ENCODE results near the gene ETV7. TPM values are rescaled to one million over a fixed set of nuclear protein-coding genes. Genes with fewer than 3 reads are reported as not detected.

The ETV7 gene
- polyA plus RNA-seq, 3 donors, result 0.10 to 2.2 (median 1.5) TPM

DNA sequence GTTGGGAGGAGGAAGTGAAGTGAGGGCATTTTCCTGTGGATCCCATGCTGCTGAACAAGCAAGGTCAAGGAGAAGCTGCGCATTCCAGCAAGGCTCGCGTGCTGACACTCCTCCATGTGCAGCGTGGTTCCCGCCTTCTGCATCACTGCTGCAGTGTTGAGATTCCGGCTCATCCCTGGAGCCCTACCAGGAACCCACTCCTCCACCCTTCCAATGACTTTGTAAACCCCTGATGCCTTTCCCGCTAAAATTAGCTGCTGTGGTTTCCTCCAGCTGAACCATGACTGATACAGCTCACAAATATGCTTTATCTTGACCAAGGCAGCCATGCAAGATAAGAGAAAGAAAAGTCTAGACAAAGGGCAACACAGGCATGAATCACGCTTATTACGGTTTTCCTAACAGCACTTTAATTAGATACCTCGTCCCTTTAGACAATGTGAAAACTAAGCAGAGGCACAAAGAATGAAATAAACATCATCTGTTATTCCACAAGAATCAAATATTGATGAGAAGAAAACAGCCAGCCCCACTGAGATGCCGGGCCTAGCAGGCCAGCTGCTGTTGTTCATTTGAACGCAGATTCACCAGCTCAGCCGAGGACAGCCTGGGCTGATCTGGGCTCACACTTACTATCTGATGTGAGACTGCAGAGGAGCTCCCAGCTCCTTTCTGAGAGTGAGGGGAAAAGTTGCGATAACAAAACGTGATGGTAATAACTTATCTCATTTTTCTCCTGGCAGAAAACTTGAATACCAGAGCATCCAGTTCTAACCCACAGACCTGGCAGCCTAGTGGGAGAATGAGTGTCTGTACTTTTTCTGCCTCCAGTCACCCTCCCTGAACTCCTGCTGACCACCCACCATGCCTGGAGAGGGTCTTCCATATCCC is 36.5 kb downstream of the ETV7 start:
- intact Hi-C loops (cut with micrococcal nuclease), result no loop called here
- no peak for DNase-seq
- Mint-ChIP-seq H3K27ac (no peak overlapping the region), H3K4me1 (peaks cover 15% of the 10 kb centered on the region), H3K36me3 (peaks cover 0 to 1% of the 10 kb centered on the region in 2 donors), H3K4me3 (no peak overlapping the region), H3K27me3 (ENCODE audit: low read depth in 3 of 3) (peaks cover 2 to 7% (median 4%) of the 10 kb centered on the region in 3 donors), H3K9me3 (peaks cover 0 to 7% (median 0%) of the 10 kb centered on the region in 7 donors)
- H3K4me3 ChIP-seq (replicated peaks in 1 of 3; ENCODE audit: low read depth in 2 of 3, low read length in 3 of 3), result no peak overlapping the region
- TF ChIP-seq, protein P1, sequence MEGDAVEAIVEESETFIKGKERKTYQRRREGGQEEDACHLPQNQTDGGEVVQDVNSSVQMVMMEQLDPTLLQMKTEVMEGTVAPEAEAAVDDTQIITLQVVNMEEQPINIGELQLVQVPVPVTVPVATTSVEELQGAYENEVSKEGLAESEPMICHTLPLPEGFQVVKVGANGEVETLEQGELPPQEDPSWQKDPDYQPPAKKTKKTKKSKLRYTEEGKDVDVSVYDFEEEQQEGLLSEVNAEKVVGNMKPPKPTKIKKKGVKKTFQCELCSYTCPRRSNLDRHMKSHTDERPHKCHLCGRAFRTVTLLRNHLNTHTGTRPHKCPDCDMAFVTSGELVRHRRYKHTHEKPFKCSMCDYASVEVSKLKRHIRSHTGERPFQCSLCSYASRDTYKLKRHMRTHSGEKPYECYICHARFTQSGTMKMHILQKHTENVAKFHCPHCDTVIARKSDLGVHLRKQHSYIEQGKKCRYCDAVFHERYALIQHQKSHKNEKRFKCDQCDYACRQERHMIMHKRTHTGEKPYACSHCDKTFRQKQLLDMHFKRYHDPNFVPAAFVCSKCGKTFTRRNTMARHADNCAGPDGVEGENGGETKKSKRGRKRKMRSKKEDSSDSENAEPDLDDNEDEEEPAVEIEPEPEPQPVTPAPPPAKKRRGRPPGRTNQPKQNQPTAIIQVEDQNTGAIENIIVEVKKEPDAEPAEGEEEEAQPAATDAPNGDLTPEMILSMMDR (IDR thresholded peaks at IDR 0.05), result no peak
- no peak overlapping the region for H3K4me2 ChIP-seq (replicated peaks; ENCODE audit: extremely low read depth, low read length, poor library complexity, severe bottlenecking)
- H2AFZ ChIP-seq (ENCODE audit: insufficient read depth, low read depth, low read length, poor library complexity, severe bottlenecking), result no peak overlapping the region
- H3K36me3 ChIP-seq (replicated peaks in 1 of 2; ENCODE audit: control insufficient read depth in 1 of 2, insufficient read depth in 2 of 2, low read length in 2 of 2), result no peaks in the 10 kb centered on the region
- peaks cover 6 to 7% of the 10 kb centered on the region in 2 donors for H3K4me1 ChIP-seq (ENCODE audit: control insufficient read depth in 1 of 2, insufficient read depth in 2 of 2, low read length in 2 of 2)
- H4K20me1 ChIP-seq (ENCODE audit: insufficient read depth, low read length), result no peaks in the 10 kb centered on the region
- H3K27ac ChIP-seq (ENCODE audit: low read depth in 1 of 2, low read length in 2 of 2), result no peak overlapping the region
- H3K9me3 ChIP-seq (replicated peaks in 1 of 2; ENCODE audit: control insufficient read depth in 1 of 2, insufficient read depth in 1 of 2, low read length in 2 of 2), result no peaks in the 10 kb centered on the region
- H3K79me2 ChIP-seq (ENCODE audit: insufficient read depth, low read length), result no peaks in the 10 kb centered on the region
- no peak overlapping the region for H3K9ac ChIP-seq (ENCODE audit: insufficient read depth, low read length, poor library complexity, severe bottlenecking)
- no peaks in the 10 kb centered on the region for H3K27me3 ChIP-seq (ENCODE audit: control insufficient read depth in 2 of 2, insufficient read depth in 2 of 2, low read length in 2 of 2)
- 80% methylated on average over 12 of the region's 15 CpGs for WGBS (ENCODE audit: insufficient coverage)

- Histone ChIP-seq H3K27ac (ENCODE audit: low read depth in 1 of 2, low read length in 2 of 2) (no peak overlapping the region), H4K20me1 (ENCODE audit: insufficient read depth, low read length) (no peaks in the 10 kb centered on the region), H3K4me1 (ENCODE audit: control insufficient read depth in 1 of 2, insufficient read depth in 2 of 2, low read length in 2 of 2) (no peaks in the 10 kb centered on the region), H3K4me2 (replicated peaks; ENCODE audit: extremely low read depth, low read length, poor library complexity, severe bottlenecking) (no peak overlapping the region), H3K27me3 (ENCODE audit: control insufficient read depth in 2 of 2, insufficient read depth in 2 of 2, low read length in 2 of 2) (no peaks in the 10 kb centered on the region), H2AFZ (ENCODE audit: insufficient read depth, low read depth, low read length, poor library complexity, severe bottlenecking) (no peak overlapping the region), H3K36me3 (replicated peaks in 1 of 2; ENCODE audit: control insufficient read depth in 1 of 2, insufficient read depth in 2 of 2, low read length in 2 of 2) (no peaks in the 10 kb centered on the region), H3K9ac (ENCODE audit: insufficient read depth, low read length, poor library complexity, severe bottlenecking) (no peak overlapping the region), H3K9me3 (replicated peaks in 1 of 2; ENCODE audit: control insufficient read depth in 1 of 2, insufficient read depth in 1 of 2, low read length in 2 of 2) (no peaks in the 10 kb centered on the region), H3K4me3 (replicated peaks in 1 of 3; ENCODE audit: low read depth in 2 of 3, low read length in 3 of 3) (no peak overlapping the region), H3K79me2 (ENCODE audit: insufficient read depth, low read length) (no peaks in the 10 kb centered on the region)
- H3K27me3 Mint-ChIP-seq (ENCODE audit: low read depth in 3 of 3), result peaks cover 2 to 7% (median 4%) of the 10 kb centered on the region in 3 donors
- TF ChIP-seq, protein P1 (IDR thresholded peaks at IDR 0.05), result no peak
- peak overlapping the region in 1 of 7 donors; percentile 57 for H3K27ac Mint-ChIP-seq
- H3K9me3 Mint-ChIP-seq, result peaks cover 0 to 7% (median 0%) of the 10 kb centered on the region in 7 donors
- DNase-seq, result no peak
- intact Hi-C loops (cut with micrococcal nuclease), result no loop called here
- 40% methylated on average over 1 of the region's 4 CpGs for WGBS (ENCODE audit: insufficient coverage)
- H3K4me1 Mint-ChIP-seq, result peaks cover 8% of the 10 kb centered on the region
- H3K36me3 Mint-ChIP-seq, result peaks cover 0 to 1% of the 10 kb centered on the region in 2 donors
- no peak overlapping the region for H3K4me3 Mint-ChIP-seq
Measured at GRCh38 chr6:36350082-36350481, 37.4 kb downstream of the ETV7 start.

All from CD14-positive monocyte (primary cell).